HEK293 (cell line): ENCODE measurements around the gene TUBA8.

Experiments used
- CTCF ChIA-PET: fragments of 350-600 bp; formaldehyde crosslinking; extraction: SDS; loops from one replicate; lab custom pipeline; 2021; ENCODE audit warnings: antibody characterized with exemption; lab: Yijun Ruan, JAX
- POLR2A ChIA-PET: fragments of 300-600 bp; formaldehyde crosslinking; extraction: SDS; loops from one replicate; lab custom pipeline; 2020; ENCODE audit warnings: antibody characterized with exemption, inconsistent platforms; lab: Yijun Ruan, JAX
- H3K27ac ChIP-seq: fragments of 200-500 bp; sonication (Bioruptor generic); 2 replicates; pipeline ENCODE4 v1.5.1; 2014; ENCODE audit warnings: low read depth, low read length, control low read depth, inconsistent platforms; ENCODE audit errors: extremely low read depth
- H3K36me3 ChIP-seq, 2 experiments: fragments of 200-500 bp in 1 of 2; sonication (Bioruptor generic) in 1 of 2; 1 replicate in 1 of 2; 2 replicates in 1 of 2; pipeline ENCODE4 v1.5.1; 2014 to 2017; ENCODE audit warnings: inconsistent platforms in 2 of 2, low read length in 2 of 2; ENCODE audit not compliant: control insufficient read depth in 2 of 2, insufficient read depth in 1 of 2
- H3K4me1 ChIP-seq: fragments of 200-500 bp; sonication (Bioruptor generic); 2 replicates; pipeline ENCODE4 v1.5.1; 2014; ENCODE audit warnings: mild to moderate bottlenecking, low read length, inconsistent platforms; ENCODE audit not compliant: control insufficient read depth, insufficient read depth
- H3K4me3 ChIP-seq: 2 replicates; pipeline ENCODE4 v1.5.1; 2011; ENCODE audit warnings: low read depth, mild to moderate bottlenecking, control low read depth, low read length, moderate library complexity
- H3K9me3 ChIP-seq: fragments of 200-500 bp; sonication (Bioruptor generic); 2 replicates; pipeline ENCODE4 v1.5.1; 2014; ENCODE audit warnings: low read depth, low read length, inconsistent platforms; ENCODE audit not compliant: control insufficient read depth, insufficient read depth
- KLF17 ChIP-seq: fragments of 450-650 bp; formaldehyde crosslinking; IDR thresholded peaks from 2 replicates; pipeline ENCODE4 v1.5.1; 2016; ENCODE audit warnings: missing biosample characterization, missing genetic modification characterization
- REST ChIP-seq: fragments of 450-650 bp; formaldehyde crosslinking; IDR thresholded peaks from 2 replicates; pipeline ENCODE4 v1.5.1; 2016; ENCODE audit warnings: missing biosample characterization, missing genetic modification characterization
- SETDB1 ChIP-seq: IDR thresholded peaks from one replicate; pipeline ENCODE4 v1.6.1; 2017; ENCODE audit warnings: mild to moderate bottlenecking, low read length, moderate library complexity, mixed read lengths; ENCODE audit not compliant: insufficient read length
- ZBTB20 ChIP-seq: fragments of 450-650 bp; formaldehyde crosslinking; IDR thresholded peaks from 2 replicates; pipeline ENCODE4 v1.5.1; 2016; ENCODE audit warnings: missing biosample characterization, missing genetic modification characterization
- ZBTB48 ChIP-seq: fragments of 450-650 bp; formaldehyde crosslinking; IDR thresholded peaks from 2 replicates; pipeline ENCODE4 v1.5.1; 2016; ENCODE audit warnings: missing biosample characterization, missing genetic modification characterization
- ZNF184 ChIP-seq: fragments of 450-650 bp; IDR thresholded peaks from 2 replicates; pipeline ENCODE4 v1.5.1; 2018; ENCODE audit warnings: missing biosample characterization, mild to moderate bottlenecking, missing genetic modification characterization
- ZNF214 ChIP-seq: fragments of 450-650 bp; formaldehyde crosslinking; IDR thresholded peaks from 2 replicates; pipeline ENCODE4 v1.5.1; 2017; ENCODE audit warnings: missing biosample characterization, mild to moderate bottlenecking, missing genetic modification characterization, borderline replicate concordance
- ZNF274 ChIP-seq, 2 experiments: fragments of 200-500 bp in 1 of 2; fragments of 450-650 bp in 1 of 2; sonication (Bioruptor generic) in 1 of 2; formaldehyde crosslinking in 1 of 2; IDR thresholded peaks; 2 replicates each; pipeline versions ENCODE4 v1.5.1 to v1.6.1; 2014 to 2016; ENCODE audit warnings: borderline replicate concordance in 1 of 2, inconsistent platforms in 1 of 2, low read length in 1 of 2, missing biosample characterization in 1 of 2, missing genetic modification characterization in 1 of 2
- ZNF280C ChIP-seq: fragments of 450-650 bp; formaldehyde crosslinking; IDR thresholded peaks from 2 replicates; pipeline ENCODE4 v1.5.1; 2016; ENCODE audit warnings: missing biosample characterization, missing genetic modification characterization
- ZNF292 ChIP-seq: fragments of 450-650 bp; formaldehyde crosslinking; IDR thresholded peaks from 2 replicates; pipeline ENCODE4 v1.5.1; 2016; ENCODE audit warnings: low read depth, missing biosample characterization, missing genetic modification characterization, borderline replicate concordance
- ZNF513 ChIP-seq: fragments of 450-650 bp; IDR thresholded peaks from 2 replicates; pipeline ENCODE4 v1.5.1; 2018; ENCODE audit warnings: missing biosample characterization, missing genetic modification characterization
- ZNF530 ChIP-seq: fragments of 450-650 bp; formaldehyde crosslinking; IDR thresholded peaks from 2 replicates; pipeline ENCODE4 v1.5.1; 2016; ENCODE audit warnings: low read depth, missing biosample characterization, missing genetic modification characterization
- ZNF548 ChIP-seq: fragments of 450-650 bp; formaldehyde crosslinking; IDR thresholded peaks from 2 replicates; pipeline ENCODE4 v1.5.1; 2016; ENCODE audit warnings: missing biosample characterization, missing genetic modification characterization
- ZNF555 ChIP-seq: fragments of 450-650 bp; formaldehyde crosslinking; conservative IDR thresholded peaks from 2 replicates; pipeline ENCODE4 v1.5.1; 2017; ENCODE audit warnings: missing biosample characterization, mild to moderate bottlenecking, missing genetic modification characterization, inconsistent platforms

TUBA8 gene

GRCh38 chr22:18146389-18146753 lies 35.8 kb downstream of the TUBA8 start:
- no peaks in the 10 kb centered on the region for H3K4me1 ChIP-seq
- H3K27ac ChIP-seq, result no peak overlapping the region
- POLR2A ChIA-PET, result interaction anchor here (1.1 kb wide), 1 partner anchor 69 kb away, joined by 3 read pairs; the partner anchor contains the start of gene PEX26
- H3K9me3 ChIP-seq, result no peaks in the 10 kb centered on the region
- H3K4me3 ChIP-seq, result no peak overlapping the region
- H3K36me3 ChIP-seq, result peaks cover 0 to 2% of the 10 kb centered on the region in 2 experiments; a peak in 2 of 3 replicates
- CTCF ChIA-PET, result no interaction called here
- no peak for TF ChIP-seq ZNF274 (IDR thresholded peaks at IDR 0.05; ENCODE audit: low read length)
- TF ChIP-seq ZNF274 (tag by site-specific recombination; IDR thresholded peaks at IDR 0.05; ENCODE audit: borderline replicate concordance), result no peak

- H3K36me3 ChIP-seq, result no peaks in the 10 kb centered on the region
- no peaks in the 10 kb centered on the region; the same call in 1 of the 2 replicates for H3K4me1 ChIP-seq
- H3K9me3 ChIP-seq, result no peaks in the 10 kb centered on the region
- no peak overlapping the region for H3K4me3 ChIP-seq
- POLR2A ChIA-PET, result interaction anchor here (0.7 kb wide), 1 partner anchor 9 kb away, joined by 4 read pairs; no protein-coding TSS in a partner anchor
- no peak overlapping the region for H3K27ac ChIP-seq
- CTCF ChIA-PET, result no interaction called here
- no peak for TF ChIP-seq ZNF530 (tag by site-specific recombination)
- TF ChIP-seq ZBTB20 (tag by site-specific recombination), result no peak
- TF ChIP-seq KLF17 (tag by site-specific recombination), result no peak
- TF ChIP-seq ZNF184, result no peak
- TF ChIP-seq ZNF292 (tag by site-specific recombination), result no peak
Measured at GRCh38 chr22:18147791-18148190, 37.2 kb downstream of the TUBA8 start.

GRCh38 chr22:18148293-18148965 lies 37.8 kb downstream of the TUBA8 start:
- Histone ChIP-seq H3K4me1 (no peaks in the 10 kb centered on the region; the same call in 1 of the 2 replicates), H3K9me3 (no peaks in the 10 kb centered on the region)
- POLR2A ChIA-PET, result no interaction called here
- TF ChIP-seq ZNF280C (tag by site-specific recombination) (no peak), ZNF513 (no peak), REST (tag by site-specific recombination) (no peak), ZNF548 (tag by site-specific recombination) (no peak), ZNF555 (tag by site-specific recombination) (no peak), SETDB1 (no peak), ZBTB48 (tag by site-specific recombination) (no peak), ZNF214 (no peak)
- TF ChIP-seq, all 188 proteins: peak for 0
- no peak overlapping the region for H3K4me3 ChIP-seq
- H3K36me3 ChIP-seq, result no peaks in the 10 kb centered on the region
- no peak overlapping the region for H3K27ac ChIP-seq
- CTCF ChIA-PET, result interaction anchor here (0.5 to 1.4 kb wide), 3 partner anchors 9 to 977 kb away, joined by 3 to 4 read pairs (median 4); partner anchors contain the start of gene PEX26
